Kidney glomerular epithelial cell (primary cell): ENCODE data around the gene PPP2R2C.

ENCODE experiments used
- DNase-seq: peaks from one replicate; lab custom pipeline; 2025; lab: John Stamatoyannopoulos, UW

PPP2R2C gene

DNA sequence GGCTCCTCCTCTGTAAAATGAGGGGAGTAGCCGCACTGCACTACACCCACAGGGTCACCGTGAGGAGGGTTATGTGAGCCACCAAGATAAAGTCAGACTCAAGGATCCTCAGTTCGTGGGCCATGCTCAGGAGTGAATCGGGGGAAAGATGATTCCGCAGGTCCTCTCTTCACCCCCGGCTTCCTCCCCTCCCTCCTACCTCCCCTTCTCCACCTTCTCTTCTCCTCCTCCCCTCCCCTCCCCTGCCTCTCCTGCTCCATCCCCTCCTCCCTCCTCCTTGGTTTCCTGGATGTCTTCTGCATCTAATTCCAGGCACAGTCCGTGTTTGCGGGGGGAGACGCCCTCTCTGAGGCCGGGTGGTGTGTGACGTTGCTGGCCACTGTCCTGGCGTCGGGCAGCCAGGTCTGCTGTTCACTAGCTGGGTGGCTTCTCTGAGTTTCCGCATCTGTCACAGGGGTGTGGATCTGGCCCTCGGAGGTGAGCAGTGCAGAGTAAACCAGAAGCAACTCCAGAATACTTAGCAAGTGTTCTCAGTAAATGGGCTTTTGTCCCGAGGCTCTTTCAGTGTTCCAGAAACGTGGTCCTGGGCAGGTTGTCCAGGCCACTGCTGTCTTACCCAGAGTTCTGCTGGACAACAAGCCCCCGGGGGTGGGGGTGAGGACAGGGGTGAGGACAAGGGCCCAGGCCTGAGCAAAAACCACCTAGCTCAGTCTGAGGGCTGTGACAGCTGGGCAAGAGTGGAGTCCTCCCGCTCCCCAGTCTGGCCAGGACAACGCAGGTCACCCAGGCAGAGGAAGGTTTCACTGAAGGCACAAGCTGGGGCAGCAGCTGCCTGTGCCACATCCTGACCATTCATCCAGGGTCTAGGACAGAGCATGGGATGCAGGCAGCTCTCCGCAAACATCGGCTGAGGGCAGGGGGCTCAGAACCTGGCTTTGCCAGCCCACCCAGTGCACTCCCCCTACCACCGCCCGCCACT lies 92.4 kb downstream of the PPP2R2C start:
- no peak for DNase-seq

DNA sequence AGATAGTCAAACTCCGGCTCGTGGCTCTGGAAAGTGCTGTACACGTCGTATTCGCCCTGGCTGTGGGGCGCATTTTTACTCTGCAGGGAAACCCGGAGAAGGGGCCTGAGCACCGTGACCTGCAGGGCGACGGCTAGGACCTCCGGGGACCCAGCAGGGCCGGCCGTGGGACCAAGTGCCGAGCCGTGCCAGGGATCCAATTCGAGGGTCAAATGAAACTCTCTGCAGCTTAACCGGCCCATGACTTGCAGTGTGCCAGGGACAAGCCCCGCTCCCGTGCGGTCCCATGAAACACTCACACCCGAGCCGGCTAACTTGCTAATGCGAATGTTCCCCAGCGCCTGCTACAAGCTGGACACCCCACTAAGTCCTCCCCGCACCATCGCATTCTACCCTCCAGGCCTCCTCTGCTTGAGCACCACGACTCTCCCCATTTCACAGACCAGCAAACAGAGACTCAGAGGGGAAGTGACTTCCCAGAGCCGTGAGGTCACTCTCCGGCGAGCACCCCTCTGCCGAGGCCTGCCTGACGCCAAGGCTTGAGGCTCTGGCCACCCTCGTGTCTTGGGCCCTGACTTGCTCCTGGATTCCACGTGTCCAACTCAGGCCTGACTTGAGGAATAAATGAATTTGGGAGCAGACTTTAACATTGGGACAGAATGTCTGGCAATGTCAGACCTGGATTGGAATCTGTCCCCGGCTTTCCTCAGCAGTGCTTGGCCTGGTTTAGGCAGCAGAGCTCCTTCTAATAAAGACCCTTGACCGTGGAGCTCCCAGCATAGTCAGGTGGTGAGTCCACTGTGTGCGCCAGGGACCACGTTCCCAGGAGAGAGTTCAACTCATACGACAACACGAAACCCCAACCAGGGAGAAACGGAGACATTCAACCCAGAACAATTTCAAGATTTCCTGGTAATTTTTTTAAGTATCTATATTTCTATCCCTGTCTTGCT lies 93.6 kb downstream of the PPP2R2C start:
- DNase-seq: no peak

DNA sequence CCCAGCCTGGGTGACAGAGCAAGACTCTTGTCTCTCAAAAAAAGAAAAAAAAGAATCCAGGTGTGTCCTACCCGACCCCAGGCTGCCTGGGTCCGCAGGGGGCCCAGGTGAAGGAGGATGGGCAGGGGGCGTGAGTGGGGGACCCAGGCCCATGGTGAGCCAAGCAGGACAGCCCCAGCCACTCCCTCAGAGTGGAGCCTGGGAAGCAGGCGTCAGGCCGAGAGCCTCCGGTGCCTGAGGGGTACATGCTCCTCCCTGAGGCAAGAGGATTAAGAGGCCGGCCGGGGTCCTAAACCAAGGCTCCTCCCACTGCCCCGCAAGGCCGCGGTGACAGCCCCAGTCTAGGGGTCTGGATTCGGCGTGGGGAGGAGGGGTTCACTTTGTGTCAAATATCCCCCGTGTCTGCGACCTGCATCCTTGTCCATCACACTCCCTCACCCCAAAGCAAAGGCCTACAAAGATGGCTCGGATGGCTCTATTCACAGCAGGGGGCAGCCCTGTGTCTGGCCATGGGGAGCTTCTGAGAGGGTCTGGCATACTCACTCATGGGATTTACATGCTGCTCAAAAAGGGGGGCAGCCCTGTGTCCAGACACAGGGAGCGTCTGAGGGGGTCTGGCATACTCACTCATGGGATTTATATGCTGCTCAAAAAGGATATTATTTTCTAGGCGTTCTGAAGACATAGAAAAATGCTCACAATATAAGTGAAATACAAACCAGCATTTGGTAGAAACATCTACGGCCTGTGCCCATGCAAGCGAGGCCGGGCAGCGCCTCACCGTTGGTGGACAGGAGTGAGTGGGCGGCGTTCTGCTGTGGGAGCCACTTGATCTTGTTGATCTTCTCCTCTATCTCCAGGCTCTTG lies 94.6 kb downstream of the PPP2R2C start:
- no peak for DNase-seq

GRCh38 chr4:6375620-6376295 lies 96.7 kb downstream of the PPP2R2C start:
- no peak for DNase-seq

DNA sequence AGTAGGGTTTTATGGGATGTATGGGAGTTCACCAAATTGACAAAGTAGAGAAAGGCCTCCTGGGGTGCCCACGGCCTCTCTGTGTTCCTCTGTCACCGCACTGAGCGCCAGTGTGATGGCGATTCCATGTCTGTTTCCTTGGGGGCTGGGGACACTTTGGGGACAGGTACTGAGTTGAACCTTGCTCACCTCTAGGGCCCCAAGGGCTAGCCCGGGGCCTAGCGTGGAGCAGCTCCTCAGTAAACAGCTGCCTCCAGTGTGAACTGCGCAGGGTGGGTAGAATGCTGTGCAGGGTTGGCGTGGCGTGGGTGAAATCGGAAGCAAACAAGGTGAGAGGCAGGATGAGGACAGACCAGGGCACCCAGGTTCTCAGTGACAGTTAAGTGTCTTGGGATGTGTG lies 97.8 kb downstream of the PPP2R2C start:
- DNase-seq: no peak

DNA sequence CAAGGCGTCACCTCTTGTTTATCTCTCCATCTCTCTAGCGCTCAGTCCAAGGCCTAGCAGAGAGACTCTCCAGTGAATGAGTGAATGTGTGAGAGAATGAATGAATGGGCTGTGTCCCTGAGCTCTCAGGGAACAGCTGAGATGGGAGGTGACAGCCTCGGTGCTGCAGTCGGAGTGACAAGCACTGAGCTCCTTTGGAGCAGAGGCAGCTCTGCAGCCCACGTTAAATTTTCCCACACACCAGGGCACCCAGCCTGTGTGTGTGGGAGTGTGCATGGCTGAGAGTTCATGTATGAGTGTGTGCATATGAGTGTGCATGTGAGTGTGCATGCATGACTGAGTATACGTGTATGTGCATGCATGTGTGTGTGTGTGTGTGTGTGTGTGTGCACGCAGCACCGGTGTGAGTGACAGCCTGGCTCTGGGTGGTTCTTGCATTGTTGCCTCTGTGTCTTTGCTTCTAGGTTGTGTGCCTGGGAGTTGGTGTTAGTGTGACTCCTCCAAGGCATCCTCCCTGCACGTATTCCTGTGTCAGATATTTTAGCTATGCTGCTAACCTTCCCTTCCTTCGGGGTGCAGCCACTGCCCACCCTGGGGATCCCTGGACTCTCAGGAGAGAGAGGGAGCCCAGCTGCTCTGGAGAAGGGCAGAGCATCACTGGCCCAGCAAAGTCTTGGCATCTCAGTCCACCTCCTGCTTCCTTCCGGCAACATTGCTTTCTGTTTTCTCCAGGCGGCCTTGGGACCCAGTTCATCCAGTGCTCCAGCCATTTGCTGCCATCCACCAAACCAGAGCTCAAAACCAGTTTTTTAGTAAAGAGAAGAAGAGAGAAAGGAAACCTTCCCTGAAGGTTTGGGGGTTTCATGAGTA lies 98.6 kb downstream of the PPP2R2C start:
- no peak for DNase-seq

GRCh38 chr4:6372649-6373525 lies 99.5 kb downstream of the PPP2R2C start:
- peak; percentile 8 for DNase-seq

GRCh38 chr4:6371812-6372211 lies 100.6 kb downstream of the PPP2R2C start:
- no peak for DNase-seq

DNA sequence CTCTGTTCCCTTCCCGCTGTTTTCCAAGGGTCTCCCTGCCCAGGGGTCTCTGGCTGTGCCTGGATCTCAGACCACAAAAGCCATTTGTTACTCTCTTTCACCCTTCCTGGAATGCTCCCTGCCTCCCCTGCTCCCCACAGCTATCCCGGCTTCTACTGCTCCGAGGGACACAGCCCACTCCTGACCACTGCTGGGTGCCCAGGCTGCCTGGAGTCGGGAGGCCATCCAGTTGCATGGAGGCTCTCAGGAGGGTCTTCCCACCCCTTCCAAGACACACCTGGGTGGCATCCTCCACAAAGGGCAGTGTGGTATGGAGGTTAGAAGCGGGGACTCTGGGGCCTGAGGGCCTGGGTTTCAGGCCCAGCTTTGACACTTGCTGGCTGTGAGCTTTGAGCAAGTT lies 101.1 kb downstream of the PPP2R2C start:
- no peak for DNase-seq

GRCh38 chr4:6369924-6370645 lies 102.3 kb downstream of the PPP2R2C start:
- no peak for DNase-seq

DNA sequence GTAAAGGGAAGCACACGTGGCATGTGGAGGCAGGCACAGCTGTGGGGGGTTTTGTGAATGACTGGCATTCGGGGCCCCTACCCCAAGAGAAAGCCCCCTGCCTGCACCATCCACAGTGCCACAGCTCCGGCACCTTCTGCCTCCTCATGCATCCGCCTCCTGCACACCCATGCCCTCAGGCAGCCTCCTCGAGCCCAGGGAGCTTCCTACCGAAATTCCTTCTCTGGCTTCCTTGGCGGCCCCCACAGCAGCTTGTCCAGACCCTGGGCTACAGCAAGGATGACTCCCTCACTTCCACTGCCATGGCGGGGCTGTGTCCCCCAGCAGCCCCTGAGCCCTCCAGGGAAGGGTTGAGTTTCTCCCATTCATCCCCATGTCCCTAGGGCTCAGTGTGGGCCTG lies 102.9 kb downstream of the PPP2R2C start:
- no peak for DNase-seq

DNA sequence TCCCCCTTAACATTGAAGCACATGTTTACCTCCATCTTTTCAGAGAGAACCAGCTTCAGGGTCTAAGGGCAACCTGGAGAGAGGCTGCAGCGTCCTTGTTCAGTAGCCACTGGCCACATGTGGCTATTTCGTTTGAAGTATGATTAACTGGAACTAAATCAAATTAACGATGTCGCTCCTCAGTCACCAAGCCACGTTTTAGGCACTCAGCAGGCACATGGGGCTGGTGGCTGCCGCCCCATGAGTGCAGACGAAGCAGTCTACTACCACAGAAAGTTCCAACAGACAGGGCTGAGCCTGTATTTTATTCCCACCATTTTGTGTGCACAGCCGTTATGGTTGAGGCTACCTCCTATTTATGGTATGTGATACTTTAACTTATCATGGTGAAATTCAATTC lies 103.4 kb downstream of the PPP2R2C start:
- no peak for DNase-seq

DNA sequence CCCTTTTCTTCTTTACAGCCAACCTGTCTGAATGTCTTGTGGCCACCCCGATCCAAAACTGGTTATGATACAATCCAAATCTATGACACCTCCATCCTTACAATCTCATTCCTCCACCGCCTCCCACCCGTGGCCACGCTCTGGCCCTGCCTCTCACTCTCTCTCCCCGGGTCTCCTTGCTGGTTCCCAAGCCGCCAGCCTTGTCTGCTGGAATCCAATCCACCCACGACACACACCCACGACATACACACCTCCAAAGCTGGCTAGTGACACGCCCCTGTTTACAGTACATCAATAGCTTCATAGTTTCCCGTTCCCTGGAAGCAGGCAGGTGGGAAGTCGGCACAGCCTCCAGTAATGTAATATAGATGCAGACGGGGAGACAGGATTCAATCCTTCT lies 103.8 kb downstream of the PPP2R2C start:
- DNase-seq: no peak

DNA sequence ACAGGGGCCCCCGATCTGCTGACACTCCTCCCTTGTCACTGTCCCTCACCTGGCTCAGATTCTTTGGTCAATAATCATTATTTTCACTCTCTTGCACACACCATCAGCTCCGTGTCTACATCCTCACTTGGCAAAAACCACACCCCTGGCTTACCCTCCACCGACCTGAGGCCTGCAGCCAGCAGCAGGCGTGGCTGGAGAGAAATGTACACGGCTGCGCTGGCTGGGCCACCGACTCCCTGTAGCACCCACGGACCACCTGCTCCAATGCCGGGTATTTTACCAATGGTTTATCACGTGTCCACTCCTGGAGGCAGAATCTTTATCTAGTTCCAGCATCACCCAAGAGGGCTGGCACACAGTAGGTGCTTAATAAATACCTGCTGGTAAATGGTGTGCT lies 104.3 kb downstream of the PPP2R2C start:
- no peak for DNase-seq

DNA sequence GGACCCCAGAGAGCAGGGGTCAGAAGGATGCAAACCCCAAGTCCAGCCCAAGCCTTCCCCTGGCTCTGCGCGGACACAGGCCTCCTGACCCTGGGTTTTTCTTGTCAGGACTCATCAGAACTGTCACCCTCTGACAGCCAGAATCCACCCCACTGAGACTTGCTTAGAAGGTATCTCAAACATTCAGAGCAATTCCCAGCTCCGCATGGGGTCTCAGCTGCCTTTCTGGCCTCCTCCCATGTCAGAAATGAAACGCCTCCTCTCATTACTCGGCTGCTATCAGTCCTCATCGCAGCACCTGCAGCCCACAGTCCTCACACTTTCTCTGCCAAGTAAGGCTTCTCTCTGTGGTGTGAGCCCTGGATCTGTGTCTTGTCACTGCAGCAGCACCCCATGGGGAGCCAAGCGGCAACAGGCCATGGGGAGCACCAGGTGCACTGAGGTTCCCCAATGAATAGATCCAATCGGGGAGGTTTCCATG lies 105.0 kb downstream of the PPP2R2C start:
- no peak for DNase-seq

- DNase-seq: no peak
Measured at GRCh38 chr4:6366581-6366980, 105.8 kb downstream of the PPP2R2C start.

DNA sequence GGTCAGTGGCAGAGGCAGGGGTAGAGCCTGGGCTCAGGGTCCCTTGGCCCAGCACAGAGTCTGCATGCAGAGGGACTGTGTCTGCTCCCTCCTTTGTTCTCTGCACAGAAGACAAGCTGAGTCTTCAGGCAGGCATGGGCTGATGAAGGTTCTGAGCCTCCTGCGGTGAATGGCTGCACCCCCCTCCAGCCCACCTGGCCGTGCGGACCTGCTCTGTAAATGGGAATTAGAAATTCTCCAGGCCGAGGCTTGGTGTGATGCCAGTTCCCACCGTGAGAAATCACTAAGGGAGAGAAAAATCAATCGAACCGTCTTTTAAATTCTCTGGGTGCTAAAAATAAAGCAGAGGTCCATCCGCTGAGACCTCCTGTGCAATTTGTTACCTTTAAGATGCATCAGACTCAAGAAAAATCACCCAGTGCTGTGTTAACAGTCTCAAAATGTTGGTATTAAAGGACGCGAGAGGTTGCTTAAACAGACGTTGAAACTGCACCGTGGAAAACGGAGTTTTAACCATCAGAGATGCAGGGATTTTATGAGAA lies 106.8 kb downstream of the PPP2R2C start:
- DNase-seq: no peak

GRCh38 chr4:6364581-6364980 lies 107.8 kb downstream of the PPP2R2C start:
- DNase-seq: no peak
